Sigmoid colon (tissue), 4 donors: ENCODE measurements around the gene PSMC1.

Experiments
- POLR2A ChIP-seq, 2 donors: fragments of 450-650 bp; IDR thresholded peaks; one replicate each; pipeline ENCODE4 v1.6.1; 2016; ENCODE audit warnings: antibody characterized with exemption in 2 of 2, mild to moderate bottlenecking in 2 of 2, moderate library complexity in 2 of 2
- POLR2AphosphoS5 ChIP-seq, 4 donors: sonication (generic); formaldehyde crosslinking; IDR thresholded peaks; one replicate each; pipeline ENCODE4 v1.6.1; 2017; ENCODE audit warnings: antibody characterized with exemption in 4 of 4
- TF ChIP-seq, protein P1 (sequence below), 4 experiments: fragments of 450-650 bp in 3 of 4; fragments of 200-600 bp in 1 of 4; IDR thresholded peaks; one replicate each; pipeline ENCODE4 v1.5.1; 2016 to 2019; ENCODE audit warnings: antibody characterized with exemption in 4 of 4, mild to moderate bottlenecking in 3 of 4, moderate library complexity in 2 of 4

- TF ChIP-seq, protein P1, sequence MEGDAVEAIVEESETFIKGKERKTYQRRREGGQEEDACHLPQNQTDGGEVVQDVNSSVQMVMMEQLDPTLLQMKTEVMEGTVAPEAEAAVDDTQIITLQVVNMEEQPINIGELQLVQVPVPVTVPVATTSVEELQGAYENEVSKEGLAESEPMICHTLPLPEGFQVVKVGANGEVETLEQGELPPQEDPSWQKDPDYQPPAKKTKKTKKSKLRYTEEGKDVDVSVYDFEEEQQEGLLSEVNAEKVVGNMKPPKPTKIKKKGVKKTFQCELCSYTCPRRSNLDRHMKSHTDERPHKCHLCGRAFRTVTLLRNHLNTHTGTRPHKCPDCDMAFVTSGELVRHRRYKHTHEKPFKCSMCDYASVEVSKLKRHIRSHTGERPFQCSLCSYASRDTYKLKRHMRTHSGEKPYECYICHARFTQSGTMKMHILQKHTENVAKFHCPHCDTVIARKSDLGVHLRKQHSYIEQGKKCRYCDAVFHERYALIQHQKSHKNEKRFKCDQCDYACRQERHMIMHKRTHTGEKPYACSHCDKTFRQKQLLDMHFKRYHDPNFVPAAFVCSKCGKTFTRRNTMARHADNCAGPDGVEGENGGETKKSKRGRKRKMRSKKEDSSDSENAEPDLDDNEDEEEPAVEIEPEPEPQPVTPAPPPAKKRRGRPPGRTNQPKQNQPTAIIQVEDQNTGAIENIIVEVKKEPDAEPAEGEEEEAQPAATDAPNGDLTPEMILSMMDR (IDR thresholded peaks at IDR 0.05) = no peak
- TF ChIP-seq POLR2AphosphoS5 (IDR thresholded peaks at IDR 0.05) (no peak), POLR2A (IDR thresholded peaks at IDR 0.05) (no peak)
Observed at GRCh38 chr14:90248594-90248993, 7.8 kb upstream of the PSMC1 start.
